SHP77 (cell line): Measurements from ENCODE around the gene MGARP.
A peak's percentile ranks its signal among the peaks of the same experiment; 100 is the strongest.

Experiments
- DNase-seq, 2 experiments: peaks; one replicate each; lab custom pipeline; 2025; lab: John Stamatoyannopoulos, UW

The MGARP gene

DNA sequence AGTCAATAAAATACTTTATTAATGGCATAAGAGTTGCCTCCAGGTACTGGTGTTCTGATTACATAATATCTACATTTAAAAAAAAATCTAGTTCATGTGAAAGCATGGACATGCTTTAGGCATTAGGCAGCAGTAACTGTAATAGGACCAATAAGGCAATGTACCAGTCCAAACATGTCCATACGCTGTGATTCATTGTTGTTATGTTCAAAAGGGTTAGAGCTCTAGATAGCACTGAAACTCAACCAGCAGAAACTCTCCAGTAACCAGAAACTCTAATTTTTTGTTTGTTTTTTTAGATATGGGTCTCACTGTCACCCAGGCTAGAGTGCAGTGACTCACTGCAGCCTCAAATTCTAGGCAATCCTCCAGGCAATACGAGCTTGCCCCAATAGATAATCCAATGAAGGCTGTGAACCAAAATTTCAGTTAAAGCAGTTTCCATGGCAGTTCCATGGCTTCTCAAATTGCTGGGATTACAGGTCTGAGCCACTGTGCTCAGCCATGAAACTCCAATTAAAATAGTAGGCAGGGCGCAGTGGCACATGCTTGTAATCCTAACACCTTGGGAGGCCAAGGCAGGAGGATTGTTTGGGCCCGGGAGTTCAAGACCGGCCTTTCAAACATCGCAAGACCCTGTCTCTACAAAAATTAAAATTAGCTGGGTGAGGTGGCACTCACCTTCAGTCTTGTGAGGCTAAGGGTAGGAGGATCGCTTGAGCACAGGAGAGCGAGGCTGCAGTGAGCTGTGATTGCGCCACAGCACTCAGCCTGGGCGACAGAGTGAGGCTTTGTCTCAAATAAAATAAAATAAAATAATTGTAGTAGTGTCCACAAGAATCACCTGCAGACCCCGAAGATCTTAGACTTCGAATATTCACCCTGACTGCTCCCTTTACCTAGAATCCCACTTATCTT lies 36.3 kb downstream of the MGARP start:
- no peak for DNase-seq

GRCh38 chr4:139242511-139243051 lies 37.4 kb downstream of the MGARP start:
- DNase-seq: no peak

- no peak for DNase-seq
Observed at GRCh38 chr4:139241784-139242151, 38.3 kb downstream of the MGARP start.

GRCh38 chr4:139241086-139241783 lies 38.8 kb downstream of the MGARP start:
- DNase-seq: no peak

- no peak for DNase-seq
Observed at GRCh38 chr4:139239127-139239772, 40.8 kb downstream of the MGARP start.

- DNase-seq: no peak
Observed at GRCh38 chr4:139234253-139234652, 45.8 kb downstream of the MGARP start.

DNA sequence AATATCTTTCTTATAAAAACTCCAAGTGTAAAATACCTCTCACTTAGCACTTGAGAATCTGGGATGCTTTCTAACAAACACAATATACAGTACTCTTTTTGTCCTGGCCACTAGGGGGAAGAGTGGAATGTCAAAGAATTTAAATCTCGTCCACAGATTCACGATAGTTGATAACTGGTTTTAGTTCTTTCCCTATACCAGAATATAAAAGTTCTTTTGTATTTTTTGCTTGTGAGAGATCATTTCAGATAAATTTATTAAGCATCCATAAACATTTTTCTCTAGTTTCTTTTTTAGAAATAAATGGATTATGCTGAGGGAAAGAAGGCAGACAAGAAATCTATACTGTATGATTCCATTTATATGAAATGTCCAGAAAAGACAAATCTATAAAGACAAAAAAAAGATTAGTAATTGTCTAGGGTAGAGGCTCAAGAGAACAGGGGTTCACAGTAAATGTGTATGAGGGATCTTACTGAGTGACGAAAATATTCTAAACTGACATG lies 50.4 kb downstream of the MGARP start:
- DNase-seq: peak in 1 of 2 experiments; percentile 15

DNA sequence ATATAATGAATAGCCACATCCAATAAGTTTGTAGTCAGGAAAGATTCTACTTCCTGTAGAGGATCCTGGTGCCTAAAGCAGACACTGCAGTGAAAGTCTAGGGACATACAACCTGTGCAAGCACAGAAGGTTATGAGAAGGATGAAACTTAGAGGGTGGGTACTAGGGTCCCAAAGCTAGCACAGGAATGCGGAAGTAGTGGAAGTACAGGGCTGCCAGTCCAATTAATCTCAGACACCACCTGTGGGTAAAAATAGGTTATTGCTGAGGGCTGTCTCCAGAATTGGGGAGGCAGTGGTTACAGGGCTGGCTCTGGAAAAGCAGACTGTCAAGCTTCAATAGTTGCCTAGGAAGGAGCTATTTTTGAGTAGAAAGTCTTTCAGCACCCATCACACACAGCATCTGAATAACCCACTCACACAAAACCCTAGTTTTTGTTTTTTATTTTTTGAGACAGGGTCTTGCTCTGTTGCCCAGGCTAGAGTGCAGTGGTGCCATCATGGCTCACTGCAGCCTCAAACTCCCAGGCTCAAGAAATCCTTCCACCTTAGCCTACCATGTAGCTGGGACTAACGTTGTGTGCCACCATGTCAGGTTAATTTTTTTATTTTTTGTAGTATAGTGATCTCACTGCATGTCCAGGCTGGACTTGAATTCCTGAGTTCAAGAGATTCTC lies 52.2 kb downstream of the MGARP start:
- DNase-seq: no peak

DNA sequence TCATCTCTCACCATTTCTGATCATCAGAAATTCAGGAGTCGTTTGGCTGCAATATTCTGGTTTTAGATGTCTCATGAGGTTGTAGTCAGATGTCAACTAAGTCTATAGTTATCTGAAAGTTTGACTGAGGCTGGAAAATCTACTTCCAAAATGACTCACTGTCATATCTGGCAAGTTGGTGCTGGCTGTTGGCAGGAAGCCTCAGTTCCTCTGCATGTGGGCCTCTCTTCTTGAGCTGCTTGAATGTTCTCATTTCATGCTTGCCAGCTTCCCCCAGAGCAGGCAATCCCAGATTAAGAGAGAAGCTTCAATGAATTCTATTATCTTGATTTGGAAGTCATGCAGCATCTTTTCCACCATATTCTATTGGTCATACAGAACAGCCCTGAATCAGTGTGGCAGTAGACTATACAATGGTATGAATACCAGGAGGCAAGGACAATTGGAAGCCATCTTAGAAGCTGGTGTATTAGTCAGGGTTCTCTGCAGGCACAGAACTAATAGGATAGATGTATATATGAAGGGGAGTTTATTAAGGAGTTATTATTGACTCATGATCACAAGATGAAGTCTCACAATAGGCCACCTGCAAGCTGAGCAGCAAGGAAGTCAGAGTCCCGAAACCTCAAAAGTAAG lies 56.2 kb downstream of the MGARP start:
- no peak for DNase-seq

DNA sequence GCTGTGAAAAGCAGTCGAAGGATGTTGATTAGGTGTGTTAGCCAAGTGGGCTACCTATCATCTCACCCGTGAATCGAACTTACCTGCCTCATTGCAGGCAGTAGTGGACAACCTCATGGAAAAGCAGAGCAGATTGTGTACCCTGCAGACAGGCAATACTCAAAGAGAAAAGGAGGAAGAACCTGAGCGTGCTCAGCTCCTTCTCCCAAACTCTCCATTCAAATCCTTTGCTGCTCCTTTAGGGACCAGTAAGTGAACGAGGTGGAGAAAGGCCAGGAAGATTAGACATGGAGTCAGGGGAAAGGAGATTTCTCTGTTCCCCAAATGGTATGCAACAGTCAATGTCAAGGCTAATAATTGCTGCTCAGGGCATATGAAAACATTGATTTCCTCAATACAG lies 57.8 kb downstream of the MGARP start:
- DNase-seq: no peak

- DNase-seq: no peak
Observed at GRCh38 chr4:139221687-139222086, 58.3 kb downstream of the MGARP start.

GRCh38 chr4:139219450-139220055 lies 60.5 kb downstream of the MGARP start:
- DNase-seq: no peak
